ENCODE results near the gene MS4A6A.

The MS4A6A gene

DNA sequence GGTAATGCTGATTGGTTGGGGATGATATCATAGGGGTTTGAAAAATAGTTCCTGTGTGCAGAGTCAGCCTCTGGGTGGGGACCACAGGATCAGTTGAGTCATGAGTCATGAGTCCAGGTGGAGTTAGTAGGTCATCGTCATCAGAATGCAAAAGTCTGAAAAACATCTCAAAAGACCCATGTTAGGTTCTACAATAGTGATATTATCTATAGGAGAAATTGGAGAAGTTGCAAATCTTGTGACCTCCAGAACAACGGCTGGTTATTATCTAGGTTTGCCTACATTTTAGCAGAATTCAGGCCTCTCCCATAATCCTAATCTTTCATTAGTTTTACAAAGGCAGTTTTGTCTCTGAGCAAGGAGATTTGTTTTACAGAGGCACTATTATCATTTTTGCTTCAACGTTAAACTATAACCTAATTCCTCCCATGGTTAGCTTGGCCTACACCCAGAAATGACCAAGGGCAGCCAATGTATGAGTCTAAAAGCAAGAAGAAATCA lies 55.5 kb downstream of the MS4A6A start:
- Histone ChIP-seq H3K9ac (ENCODE audit: low read length) (no peak overlapping the region), H3K4me1 (ENCODE audit: low read length) (no peaks in the 10 kb centered on the region), H3K4me3 (ENCODE audit: low read length) (no peak overlapping the region), H3K36me3 (replicated peaks; ENCODE audit: insufficient read depth, low read length) (no peaks in the 10 kb centered on the region), H3K79me2 (ENCODE audit: low read length) (no peaks in the 10 kb centered on the region), H2AFZ (ENCODE audit: low read length) (no peak overlapping the region), H3F3A (ENCODE audit: insufficient read depth, low read length) (no peaks in the 10 kb centered on the region), H4K20me1 (ENCODE audit: insufficient read depth, low read length) (no peaks in the 10 kb centered on the region), H3K9me2 (replicated peaks; ENCODE audit: insufficient read depth, low read length) (no peaks in the 10 kb centered on the region), H3K4me2 (ENCODE audit: low read depth, low read length) (no peak overlapping the region), H3K27ac (ENCODE audit: low read length) (no peak overlapping the region), H3K27me3 (replicated peaks; ENCODE audit: insufficient read depth, low read length) (no peaks in the 10 kb centered on the region), H3K9me3 (replicated peaks; ENCODE audit: insufficient read depth, low read length) (no peaks in the 10 kb centered on the region)
- no peak for DNase-seq
- TF ChIP-seq EZH2phosphoT487 (IDR thresholded peaks at IDR 0.05; ENCODE audit: low read length) (no peak), EZH2 (optimal IDR thresholded peaks at IDR 0.05; ENCODE audit: low read depth, low read length) (no peak)
- TF ChIP-seq, protein P1, sequence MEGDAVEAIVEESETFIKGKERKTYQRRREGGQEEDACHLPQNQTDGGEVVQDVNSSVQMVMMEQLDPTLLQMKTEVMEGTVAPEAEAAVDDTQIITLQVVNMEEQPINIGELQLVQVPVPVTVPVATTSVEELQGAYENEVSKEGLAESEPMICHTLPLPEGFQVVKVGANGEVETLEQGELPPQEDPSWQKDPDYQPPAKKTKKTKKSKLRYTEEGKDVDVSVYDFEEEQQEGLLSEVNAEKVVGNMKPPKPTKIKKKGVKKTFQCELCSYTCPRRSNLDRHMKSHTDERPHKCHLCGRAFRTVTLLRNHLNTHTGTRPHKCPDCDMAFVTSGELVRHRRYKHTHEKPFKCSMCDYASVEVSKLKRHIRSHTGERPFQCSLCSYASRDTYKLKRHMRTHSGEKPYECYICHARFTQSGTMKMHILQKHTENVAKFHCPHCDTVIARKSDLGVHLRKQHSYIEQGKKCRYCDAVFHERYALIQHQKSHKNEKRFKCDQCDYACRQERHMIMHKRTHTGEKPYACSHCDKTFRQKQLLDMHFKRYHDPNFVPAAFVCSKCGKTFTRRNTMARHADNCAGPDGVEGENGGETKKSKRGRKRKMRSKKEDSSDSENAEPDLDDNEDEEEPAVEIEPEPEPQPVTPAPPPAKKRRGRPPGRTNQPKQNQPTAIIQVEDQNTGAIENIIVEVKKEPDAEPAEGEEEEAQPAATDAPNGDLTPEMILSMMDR (IDR thresholded peaks at IDR 0.05; ENCODE audit: low read length): no peak

DNA sequence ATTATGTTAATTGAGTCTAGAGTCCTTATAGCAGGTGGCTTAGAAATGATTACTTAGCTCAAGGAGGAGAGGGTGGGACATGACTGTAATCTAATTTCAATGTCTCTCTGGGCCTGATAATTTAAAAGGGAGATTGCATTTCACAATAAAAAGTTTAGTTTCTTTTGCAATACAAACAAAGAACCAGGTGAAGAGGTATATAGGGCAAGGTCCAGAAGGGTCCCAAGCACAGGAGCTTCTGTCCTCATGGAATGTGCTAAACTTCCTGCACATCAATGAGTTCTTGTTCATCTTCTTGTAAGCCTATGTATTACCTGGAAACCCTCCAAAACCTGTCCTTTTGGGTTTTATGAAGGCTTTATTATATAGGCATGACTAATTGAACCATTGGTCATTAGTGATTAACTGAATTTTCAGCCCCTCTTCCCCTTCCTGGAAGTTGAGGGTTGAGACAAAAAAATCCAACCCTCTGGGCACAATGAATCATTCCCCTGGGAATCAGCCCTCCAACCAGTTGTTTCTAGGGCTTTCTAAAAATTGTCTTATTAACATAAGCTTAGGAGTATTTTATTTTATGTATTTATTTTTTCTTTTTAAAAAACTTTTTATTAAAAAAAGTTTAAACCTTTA lies 56.8 kb downstream of the MS4A6A start:
- Histone ChIP-seq H3K9ac (ENCODE audit: low read length) (no peak overlapping the region), H3K27ac (ENCODE audit: low read length) (no peak overlapping the region), H4K20me1 (ENCODE audit: insufficient read depth, low read length) (no peaks in the 10 kb centered on the region), H3K36me3 (replicated peaks; ENCODE audit: insufficient read depth, low read length) (no peaks in the 10 kb centered on the region), H3K4me2 (ENCODE audit: low read depth, low read length) (no peak overlapping the region), H3K9me3 (replicated peaks; ENCODE audit: insufficient read depth, low read length) (no peaks in the 10 kb centered on the region), H2AFZ (ENCODE audit: low read length) (no peak overlapping the region), H3K4me1 (ENCODE audit: low read length) (no peaks in the 10 kb centered on the region), H3K9me2 (replicated peaks; ENCODE audit: insufficient read depth, low read length) (no peaks in the 10 kb centered on the region), H3K27me3 (replicated peaks; ENCODE audit: insufficient read depth, low read length) (no peaks in the 10 kb centered on the region), H3K79me2 (ENCODE audit: low read length) (no peaks in the 10 kb centered on the region), H3K4me3 (ENCODE audit: low read length) (no peak overlapping the region), H3F3A (ENCODE audit: insufficient read depth, low read length) (no peaks in the 10 kb centered on the region)
- TF ChIP-seq, protein P1 (IDR thresholded peaks at IDR 0.05; ENCODE audit: low read length): no peak
- no peak for TF ChIP-seq EZH2phosphoT487 (IDR thresholded peaks at IDR 0.05; ENCODE audit: low read length)
- TF ChIP-seq EZH2 (optimal IDR thresholded peaks at IDR 0.05; ENCODE audit: low read depth, low read length): no peak
- DNase-seq: no peak

GRCh38 chr11:60124802-60125432 lies 58.0 kb downstream of the MS4A6A start:
- H3K4me1 ChIP-seq (ENCODE audit: low read length): no peaks in the 10 kb centered on the region
- TF ChIP-seq, protein P1 (IDR thresholded peaks at IDR 0.05; ENCODE audit: low read length): no peak
- TF ChIP-seq EZH2phosphoT487 (IDR thresholded peaks at IDR 0.05; ENCODE audit: low read length) (no peak), EZH2 (optimal IDR thresholded peaks at IDR 0.05; ENCODE audit: low read depth, low read length) (no peak)
- no peak overlapping the region for H3K4me2 ChIP-seq (ENCODE audit: low read depth, low read length)
- DNase-seq: no peak
- H3K4me3 ChIP-seq (ENCODE audit: low read length): no peak overlapping the region
- no peaks in the 10 kb centered on the region for H3K79me2 ChIP-seq (ENCODE audit: low read length)
- no peaks in the 10 kb centered on the region for H3K9me2 ChIP-seq (replicated peaks; ENCODE audit: insufficient read depth, low read length)
- no peak overlapping the region for H3K9ac ChIP-seq (ENCODE audit: low read length)
- no peak overlapping the region for H3K27ac ChIP-seq (ENCODE audit: low read length)
- no peaks in the 10 kb centered on the region for H3K36me3 ChIP-seq (replicated peaks; ENCODE audit: insufficient read depth, low read length)
- H3K9me3 ChIP-seq (replicated peaks; ENCODE audit: insufficient read depth, low read length): no peaks in the 10 kb centered on the region
- no peak overlapping the region for H2AFZ ChIP-seq (ENCODE audit: low read length)
- no peaks in the 10 kb centered on the region for H3F3A ChIP-seq (ENCODE audit: insufficient read depth, low read length)
- H4K20me1 ChIP-seq (ENCODE audit: insufficient read depth, low read length): no peaks in the 10 kb centered on the region
- H3K27me3 ChIP-seq (replicated peaks; ENCODE audit: insufficient read depth, low read length): no peaks in the 10 kb centered on the region

All from MM.1S (cell line).